NCI-H1694 (cell line): ENCODE results near the gene TTLL10.

Experiments
- DNase-seq: peaks from one replicate; lab custom pipeline; 2025; lab: John Stamatoyannopoulos, UW

The TTLL10 gene

DNA sequence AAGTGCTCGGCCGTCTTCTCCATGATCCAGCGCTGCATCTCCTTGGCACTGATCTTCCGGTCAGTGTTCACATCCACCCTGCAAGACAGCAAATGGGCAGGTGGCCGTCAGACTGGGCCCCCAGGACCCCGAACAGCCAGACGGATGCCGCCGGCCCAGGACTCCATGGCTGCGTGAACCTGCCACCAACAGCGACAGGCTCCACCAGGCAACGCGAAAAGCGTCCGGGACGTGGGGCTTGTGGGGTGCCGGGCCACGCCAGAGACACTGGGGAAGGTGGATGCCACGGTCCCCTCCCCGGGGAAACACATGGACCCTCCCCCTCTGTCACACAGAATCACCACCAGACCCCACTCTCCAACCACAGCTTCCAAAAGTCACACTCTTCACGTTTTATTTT is 50.2 kb downstream of the TTLL10 start:
- no peak for DNase-seq

GRCh38 chr1:1225238-1225845 is 51.7 kb downstream of the TTLL10 start:
- DNase-seq = no peak

GRCh38 chr1:1225913-1226312 is 52.2 kb downstream of the TTLL10 start:
- DNase-seq = no peak

- DNase-seq = no peak
Measured at GRCh38 chr1:1226566-1227362, 53.1 kb downstream of the TTLL10 start.

DNA sequence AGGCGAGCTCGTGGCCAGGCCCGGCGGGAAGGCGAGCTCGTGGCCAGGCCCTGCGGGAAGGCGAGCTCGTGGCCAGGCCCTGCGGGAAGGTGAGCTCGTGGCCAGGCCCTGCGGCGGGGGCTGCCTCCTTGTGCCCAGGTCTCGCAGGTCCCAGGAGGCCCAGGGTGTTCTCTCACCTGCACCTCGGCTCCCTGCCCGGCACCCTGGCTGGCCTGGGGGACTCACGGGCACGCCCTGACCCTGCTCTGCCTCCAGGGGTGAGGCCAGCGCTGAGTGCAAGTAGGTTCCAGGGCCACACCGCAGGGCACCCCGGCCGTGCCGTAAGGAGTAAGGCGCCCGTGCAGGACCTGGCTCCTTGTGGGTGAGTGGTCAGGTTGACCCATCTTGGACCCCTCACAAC is 53.7 kb downstream of the TTLL10 start:
- DNase-seq = no peak

- no peak for DNase-seq
Measured at GRCh38 chr1:1228187-1228586, 54.5 kb downstream of the TTLL10 start.

- no peak for DNase-seq
Measured at GRCh38 chr1:1228596-1229321, 55.1 kb downstream of the TTLL10 start.

DNA sequence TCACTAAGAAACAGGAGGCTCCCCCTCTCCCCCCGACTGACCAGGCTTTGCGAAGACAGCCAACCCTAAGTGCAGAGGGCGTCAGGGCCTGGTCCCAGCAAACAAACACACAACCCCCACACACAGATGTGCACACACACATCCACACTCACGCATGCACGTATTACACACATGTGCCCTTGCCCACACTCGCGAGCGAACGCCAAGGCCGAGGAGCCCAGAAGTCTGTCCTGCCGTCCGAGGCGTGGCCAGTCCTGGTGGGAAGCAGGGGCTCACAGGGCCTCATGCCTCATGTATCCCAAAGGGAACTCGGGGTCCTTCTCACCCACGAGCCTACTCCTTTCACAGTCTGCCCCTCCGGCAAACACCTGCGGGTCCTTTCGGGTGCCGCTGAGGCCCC is 56.1 kb downstream of the TTLL10 start:
- no peak for DNase-seq

- DNase-seq = no peak
Measured at GRCh38 chr1:1230656-1231399, 57.1 kb downstream of the TTLL10 start.

GRCh38 chr1:1231400-1232207 is 57.9 kb downstream of the TTLL10 start, which contains the start of gene SDF4:
SDF4 (minus strand) TSS chr1:1232001; CDS start chr1:1228772, 3,229 bp downstream.
- DNase-seq = peak; percentile 74

DNA sequence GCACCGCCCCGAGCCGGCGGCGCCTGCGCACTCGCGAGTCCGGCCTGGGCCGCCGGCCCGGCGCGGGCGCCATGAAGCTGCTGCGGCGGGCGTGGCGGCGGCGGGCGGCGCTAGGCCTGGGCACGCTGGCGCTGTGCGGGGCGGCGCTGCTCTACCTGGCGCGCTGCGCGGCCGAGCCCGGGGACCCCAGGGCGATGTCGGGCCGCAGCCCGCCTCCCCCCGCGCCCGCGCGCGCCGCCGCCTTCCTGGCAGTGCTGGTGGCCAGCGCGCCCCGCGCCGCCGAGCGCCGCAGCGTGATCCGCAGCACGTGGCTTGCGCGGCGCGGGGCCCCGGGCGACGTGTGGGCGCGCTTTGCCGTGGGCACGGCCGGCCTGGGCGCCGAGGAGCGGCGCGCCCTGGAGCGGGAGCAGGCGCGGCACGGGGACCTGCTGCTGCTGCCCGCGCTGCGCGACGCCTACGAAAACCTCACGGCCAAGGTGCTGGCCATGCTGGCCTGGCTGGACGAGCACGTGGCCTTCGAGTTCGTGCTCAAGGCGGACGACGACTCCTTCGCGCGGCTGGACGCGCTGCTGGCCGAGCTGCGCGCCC is 58.6 kb downstream of the TTLL10 start, which contains the start of gene B3GALT6:
Gene B3GALT6 (plus strand): TSS at position 30 of the 588 bp plus-strand sequence. CDS start 42 bp downstream, at position 72.
- no peak for DNase-seq

GRCh38 chr1:1232796-1233566 is 59.3 kb downstream of the TTLL10 start:
- DNase-seq = no peak

DNA sequence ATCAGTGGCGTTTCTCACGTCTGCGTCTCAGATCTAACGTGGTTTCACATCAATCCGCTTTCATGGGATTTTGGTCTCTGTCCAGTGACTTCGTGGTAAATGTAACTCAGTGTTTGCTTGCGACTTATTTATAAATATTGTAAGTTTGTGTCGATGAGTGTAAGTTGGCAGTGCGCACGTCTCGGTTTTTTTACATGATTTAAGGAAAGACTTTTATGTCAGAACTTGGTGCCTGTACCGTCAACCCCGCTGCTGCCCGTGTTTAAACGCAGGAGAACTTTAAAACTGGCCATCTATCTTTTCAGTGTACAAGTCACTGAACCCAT is 59.9 kb downstream of the TTLL10 start:
- DNase-seq = no peak

GRCh38 chr1:1234180-1234808 is 60.6 kb downstream of the TTLL10 start:
- DNase-seq = no peak

GRCh38 chr1:1235016-1235744 is 61.5 kb downstream of the TTLL10 start:
- no peak for DNase-seq

- no peak for DNase-seq
Measured at GRCh38 chr1:1236176-1236763, 62.6 kb downstream of the TTLL10 start.

DNA sequence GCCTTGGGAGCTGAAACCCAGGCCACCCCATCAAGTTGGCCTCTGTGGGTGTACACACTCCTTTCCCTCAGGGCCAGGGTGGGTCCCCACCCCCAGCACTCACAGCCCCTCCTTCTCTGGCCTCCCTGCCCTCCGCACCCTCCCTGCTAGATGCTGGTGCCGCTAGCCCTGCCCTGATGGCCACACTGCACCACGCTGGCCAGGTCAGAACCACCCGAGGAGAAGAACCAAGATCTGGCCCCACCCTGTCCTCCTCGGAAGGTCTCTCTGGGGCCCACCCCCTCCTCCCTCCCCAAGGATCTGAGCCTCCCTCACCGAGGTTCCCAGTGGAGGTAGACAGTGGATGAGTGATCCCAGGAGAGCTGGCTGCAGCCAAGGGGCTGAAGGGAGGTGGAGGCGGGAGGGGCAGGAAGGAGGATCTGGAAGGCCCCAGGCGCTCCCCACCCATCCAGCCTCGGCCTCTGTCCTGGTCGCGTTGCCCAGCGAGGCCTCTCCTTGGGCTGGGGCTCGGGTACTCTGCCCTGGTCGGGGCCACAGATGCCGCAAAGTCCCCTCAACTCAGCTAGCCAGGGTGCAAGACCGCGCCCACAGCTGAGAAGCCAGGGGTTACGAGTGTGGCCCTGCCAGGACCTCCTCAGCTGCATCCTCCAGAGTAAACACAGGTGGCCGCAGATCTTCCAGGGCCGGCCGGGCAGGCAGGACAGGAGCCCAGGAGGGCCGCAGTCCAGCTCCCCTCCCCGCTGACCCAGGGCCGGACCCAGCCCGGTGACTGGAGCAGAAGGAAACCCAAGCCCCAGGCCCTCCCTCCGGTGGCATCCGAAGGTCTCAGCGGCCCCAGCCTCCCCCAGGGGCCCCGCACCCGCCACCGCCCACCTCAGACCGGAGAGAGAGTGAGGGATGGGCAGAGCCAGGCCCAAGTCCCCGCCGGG is 63.5 kb downstream of the TTLL10 start:
- DNase-seq = no peak
